SK-N-SH (cell line): ENCODE results near the gene NEUROG3. TPM values are rescaled to one million over a fixed set of nuclear protein-coding genes. Genes with fewer than 3 reads are reported as not detected.

Experiments used
- polyA plus RNA-seq, 3 experiments: library from polyadenylated mRNA; depleted of rRNA; stranded (reverse); fragments of >200 nt; gene quantifications; 2 replicates each; pipeline ENCODE4 v1.2.3, GENCODE V29; 2012

NEUROG3 gene
- polyA plus RNA-seq, 1 of the 3 experiments (the other 2 are of a cell fraction) = not detected

Other genes starting within 250 kb of the NEUROG3 start
- 0.02 and 0.05 TPM in 2 replicates for gene TACR2, start 156.5 kb downstream of the NEUROG3 start, polyA plus RNA-seq (2012; rRNA removed)
- 8.5 and 13.8 TPM in 2 replicates for gene TSPAN15, start 122.0 kb downstream of the NEUROG3 start, polyA plus RNA-seq (2012; rRNA removed)
- gene FAM241B, start 56.8 kb upstream of the NEUROG3 start, polyA plus RNA-seq (2012; rRNA removed) = 16.0 and 19.2 TPM in 2 replicates
- gene COL13A1, start 228.5 kb upstream of the NEUROG3 start, polyA plus RNA-seq (2012; rRNA removed) = 21.0 and 26.7 TPM in 2 replicates